H1 (cell line): ENCODE data around the gene CCDC7.
"Not testable (repeated sequence)": the region's sequence is repeated elsewhere in the genome, so short reads cannot be mapped to it uniquely, and the experiment has no call there.

Experiments
- CTCF ChIP-seq, 3 experiments: IDR thresholded peaks; 1 replicate in 2 of 3; 2 replicates in 1 of 3; pipeline versions ENCODE4 v1.5.1 to v1.6.1; 2011; ENCODE audit warnings: low read length in 3 of 3, mild to moderate bottlenecking in 3 of 3, inconsistent platforms in 2 of 3, low read depth in 1 of 3, moderate library complexity in 1 of 3; ENCODE audit not compliant: insufficient read depth in 1 of 3; ENCODE audit errors: control extremely low read depth in 1 of 3
- HDAC6 ChIP-seq: IDR thresholded peaks from one replicate; pipeline ENCODE4 v1.7.1; 2012; ENCODE audit warnings: low read depth, mild to moderate bottlenecking, inconsistent platforms, low read length, moderate library complexity
- RFX5 ChIP-seq: IDR thresholded peaks from 2 replicates; pipeline ENCODE4 v1.6.1; 2011; ENCODE audit warnings: low read depth, low read length, improper control_type of control experiment, borderline replicate concordance
- SP2 ChIP-seq: IDR thresholded peaks from 2 replicates; pipeline ENCODE4 v1.6.1; 2012; ENCODE audit warnings: mild to moderate bottlenecking, low read length, inconsistent platforms
- SRF ChIP-seq: IDR thresholded peaks from 2 replicates; pipeline ENCODE4 v1.6.1; 2011; ENCODE audit warnings: mild to moderate bottlenecking, low read depth, low read length, moderate library complexity
- YY1 ChIP-seq: IDR thresholded peaks from 2 replicates; pipeline ENCODE4 v1.6.1; 2011; ENCODE audit warnings: low read depth, mild to moderate bottlenecking, low read length
- TF ChIP-seq, protein P1 (sequence below): IDR thresholded peaks from 2 replicates; pipeline ENCODE4 v1.6.1; 2012; ENCODE audit warnings: inconsistent platforms

DNA sequence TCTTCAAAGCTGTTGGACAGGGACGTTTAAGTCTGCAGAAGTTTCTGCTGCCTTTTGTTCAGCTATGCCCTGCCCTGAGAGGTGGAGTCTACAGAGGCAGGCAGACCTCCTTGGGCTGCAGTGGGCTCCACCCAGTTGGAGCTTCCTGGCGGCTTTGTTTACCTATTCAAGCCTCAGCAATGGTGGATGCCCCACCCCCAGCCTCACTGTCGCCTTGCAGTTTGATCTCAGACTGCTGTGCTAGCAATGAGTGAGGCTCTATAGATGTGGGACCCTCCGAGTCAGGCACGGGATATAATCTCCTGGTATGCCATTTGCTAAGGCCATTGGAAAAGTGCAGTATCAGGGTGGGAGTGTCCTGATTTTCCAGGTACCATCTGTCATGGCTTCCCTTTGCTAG, 152.1 kb downstream of the CCDC7 start:
- TF ChIP-seq SP2; YY1; HDAC6; RFX5; CTCF (IDR thresholded peaks at IDR 0.05; ENCODE audit: control extremely low read depth in 1 of 3, insufficient read depth in 1 of 3, low read depth in 1 of 3, low read length in 3 of 3); SRF: not testable (repeated sequence)
- TF ChIP-seq, protein P1, sequence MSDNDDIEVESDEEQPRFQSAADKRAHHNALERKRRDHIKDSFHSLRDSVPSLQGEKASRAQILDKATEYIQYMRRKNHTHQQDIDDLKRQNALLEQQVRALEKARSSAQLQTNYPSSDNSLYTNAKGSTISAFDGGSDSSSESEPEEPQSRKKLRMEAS, result not testable (repeated sequence)
